Ovary (tissue), 9 donors: ENCODE results near the gene HOXD11. TPM values are rescaled to one million over a fixed set of nuclear protein-coding genes. Genes with fewer than 3 reads are reported as not detected.

ENCODE experiments used
- DNase-seq, 5 donors: peaks; one replicate each; pipeline ENCODE4 v3.0.0-alpha.2; 2019 to 2020
- H3K27ac ChIP-seq, 2 donors: fragments of 200-600 bp; one replicate each; pipeline versions ENCODE4 v1.5.1 to v1.8.0; 2019 to 2022
- H3K27me3 ChIP-seq: fragments of 200-600 bp; one replicate; pipeline ENCODE4 v1.8.0; 2022
- H3K36me3 ChIP-seq: fragments of 200-600 bp; sonication (generic); one replicate; pipeline ENCODE4 v1.5.1; 2019
- H3K4me1 ChIP-seq: one replicate; pipeline ENCODE4 v1.8.1; 2013; ENCODE audit warnings: mild to moderate bottlenecking, moderate library complexity; ENCODE audit not compliant: insufficient read depth
- H3K4me3 ChIP-seq: fragments of 200-600 bp; sonication (generic); one replicate; pipeline ENCODE4 v1.5.1; 2017
- H3K9me3 ChIP-seq, 2 donors: fragments of 200-600 bp in 1 of 2; sonication (generic) in 1 of 2; one replicate each; pipeline versions ENCODE4 v1.5.1 to v1.8.1; 2013 to 2019; ENCODE audit warnings: mild to moderate bottlenecking in 1 of 2, moderate library complexity in 1 of 2
- CTCF ChIP-seq, 3 donors: fragments of 450-650 bp in 2 of 3; fragments of 200-600 bp in 1 of 3; IDR thresholded peaks; one replicate each; pipeline versions ENCODE4 v1.5.1 to v1.8.0; 2016 to 2022; ENCODE audit warnings: antibody characterized with exemption in 3 of 3, mild to moderate bottlenecking in 1 of 3
- EP300 ChIP-seq: sonication (generic); formaldehyde crosslinking; IDR thresholded peaks from one replicate; pipeline ENCODE4 v1.6.1; 2017; ENCODE audit warnings: antibody characterized with exemption
- POLR2A ChIP-seq: fragments of 450-650 bp; IDR thresholded peaks from one replicate; pipeline ENCODE4 v1.6.1; 2017; ENCODE audit warnings: antibody characterized with exemption, mild to moderate bottlenecking, moderate library complexity
- WGBS, 3 donors: extraction: QIAGEN DNeasy Blood & Tissue Kit in 1 of 3; methylation state at CpG; one replicate each; pipeline versions ENCODE4 v1.1.5 to v1.1.7; 2013 to 2017; 5-methylcytosine and 5-hydroxymethylcytosine counted together
- intact Hi-C, 4 donors: fragments of 100-400 bp; cut with DNase I; formaldehyde crosslinking; loops; one replicate each; pipeline versions ENCODE4 v1.11.0 to v1.15.1; 2022 to 2023
- polyA plus RNA-seq, 2 donors: library from polyadenylated mRNA; stranded (reverse); fragments of 200-250 nt in 1 of 2; fragments of 350-450 nt in 1 of 2; fragmentation: Illumina TruSeq in 1 of 2; extraction: RNeasy Lipid Tissue Mini Kit (QIAGEN cat#74804) in 1 of 2; gene quantifications; one replicate each; pipeline ENCODE4 v1.2.3, GENCODE V29; 2013 to 2014
- total RNA-seq, 7 donors: library from RNA; depleted of rRNA in 2 of 7; stranded (reverse); fragments of >200 nt in 2 of 7; fragmentation: NEBNext Ultra II Directional in 3 of 7; extraction: Animal tissue kit (Norgen Biotek cat#: 25700) in 3 of 7; gene quantifications; one replicate each; pipeline versions ENCODE4 v1.1.0 to v1.2.4, GENCODE V29; 2016 to 2023
- donor health status: DM: no; HTN: no; CAD: no; lungs with moderate emphysema.
- donor health status: DM: no; HTN: no; CAD: no.
- donor health status: Bipolar disorder and iron deficiency.
- donor health status: DM: yes; HTN: yes; CAD: no.
- donor health status: DM: no; HTN: no; CAD: no.
- donor health status: DM: yes; HTN: yes; CAD: no.

Gene HOXD11
- total and polyA plus RNA-seq, 9 donors, result 0.07 to 1.3 (median 0.61) TPM; not detected in 4

GRCh38 chr2:176132205-176133171 is 25.4 kb downstream of the HOXD11 start:
- intact Hi-C loops, result loop anchor here in 1 of 4 donors (10.0 kb wide), 1 partner anchor 1132 kb away; the partner anchor contains the start of gene NFE2L2
- Histone ChIP-seq H3K4me3 (peak overlapping the region; percentile 55), H3K27ac (peak overlapping the region; percentile 10 to 99), H3K4me1 (peaks cover 17% of the 10 kb centered on the region), H3K27me3 (no peaks in the 10 kb centered on the region), H3K36me3 (no peaks in the 10 kb centered on the region), H3K9me3 (no peaks in the 10 kb centered on the region)
- TF ChIP-seq CTCF (IDR thresholded peaks at IDR 0.05), result no peak
- no peak for TF ChIP-seq POLR2A
- TF ChIP-seq EP300, result no peak
- 5 to 18% (median 11%) methylated on average over 33 of the region's 33 CpGs for WGBS, 3 donors
- DNase-seq, result peak in 1 of 5 donors; percentile 28

- intact Hi-C loops, result loop anchor here in 1 of 4 donors (10.0 kb wide), 1 partner anchor 1131 kb away; the partner anchor contains the start of gene NFE2L2
- H3K27ac ChIP-seq, result peak overlapping the region; percentile 6 to 99
- no peak for TF ChIP-seq CTCF (IDR thresholded peaks at IDR 0.05)
- TF ChIP-seq POLR2A, result no peak
- DNase-seq, result peak in 2 of 5 donors; percentile 45 to 61
- H3K4me1 ChIP-seq, result peaks cover 16% of the 10 kb centered on the region
- H3K27me3 ChIP-seq, result no peaks in the 10 kb centered on the region
- H3K4me3 ChIP-seq, result no peak overlapping the region
- no peaks in the 10 kb centered on the region for H3K36me3 ChIP-seq
- H3K9me3 ChIP-seq, result no peaks in the 10 kb centered on the region
Measured at GRCh38 chr2:176133389-176133788, 26.3 kb downstream of the HOXD11 start.

- 72 to 79% (median 78%) methylated on average over 4 of the region's 4 CpGs for whole genome bisulfite sequencing, 3 donors
- DNase-seq, result no peak
- Histone ChIP-seq H3K9me3 (no peaks in the 10 kb centered on the region), H3K27me3 (no peaks in the 10 kb centered on the region), H3K4me1 (peaks cover 16% of the 10 kb centered on the region), H3K4me3 (no peak overlapping the region), H3K27ac (peak overlapping the region in 1 of 2 donors; percentile 99), H3K36me3 (no peaks in the 10 kb centered on the region)
- intact Hi-C loops, result loop anchor here in 1 of 4 donors (10.0 kb wide), 1 partner anchor 1131 kb away; the partner anchor contains the start of gene NFE2L2
- TF ChIP-seq CTCF (IDR thresholded peaks at IDR 0.05), result no peak
- TF ChIP-seq POLR2A, result no peak
- TF ChIP-seq EP300, result no peak
Measured at GRCh38 chr2:176134035-176134434, 27.0 kb downstream of the HOXD11 start.

- intact Hi-C loops, result loop anchor here in 1 of 4 donors (10.0 kb wide), 1 partner anchor 1130 kb away; the partner anchor contains the start of gene NFE2L2
- DNase-seq, result peak in 3 of 5 donors; percentile 34 to 64 (median 53)
Measured at GRCh38 chr2:176135035-176135440, 28.0 kb downstream of the HOXD11 start.

More at GRCh38 chr2:176135035-176135440, 28.0 kb downstream of the HOXD11 start:
- H3K36me3 ChIP-seq, result no peaks in the 10 kb centered on the region
- no peaks in the 10 kb centered on the region for H3K27me3 ChIP-seq
- H3K9me3 ChIP-seq, result no peaks in the 10 kb centered on the region
- H3K4me1 ChIP-seq, result peaks cover 16% of the 10 kb centered on the region
- peak overlapping the region; percentile 93 to 99 for H3K27ac ChIP-seq
- no peak overlapping the region for H3K4me3 ChIP-seq
- TF ChIP-seq POLR2A (no peak), EP300 (no peak), CTCF (IDR thresholded peaks at IDR 0.05) (no peak)
